GM23338 (cell line): Measurements from ENCODE around the gene TAF11. TPM values are rescaled to one million over a fixed set of nuclear protein-coding genes. Genes with fewer than 3 reads are reported as not detected.

Source experiments
- ATAC-seq: fragments of 200-7000 bp; cut with Tn5 transposase; 3 replicates; pipeline ENCODE4 v1.9.1; 2020
- DNase-seq: peaks from one replicate; pipeline ENCODE4 v3.0.0-alpha.2; 2015; ENCODE audit warnings: low spot score
- H2AFZ ChIP-seq: fragments of 200-600 bp; sonication (generic); 2 replicates; pipeline ENCODE4 v1.8.0; 2016; ENCODE audit warnings: antibody characterized with exemption, mild to moderate bottlenecking, moderate library complexity
- H3F3A ChIP-seq: fragments of 200-600 bp; sonication (generic); replicated peaks from 2 replicates; pipeline ENCODE4 v1.8.0; 2017; ENCODE audit warnings: antibody characterized with exemption, mixed run types, low read depth
- H3K27ac ChIP-seq: fragments of 200-600 bp; sonication (generic); 2 replicates; pipeline ENCODE4 v1.6.1; 2016; ENCODE audit warnings: low read depth
- H3K27me3 ChIP-seq: fragments of 200-600 bp; sonication (generic); 2 replicates; pipeline ENCODE4 v1.8.0; 2016; ENCODE audit warnings: mild to moderate bottlenecking, mixed run types, moderate library complexity; ENCODE audit not compliant: insufficient read depth
- H3K36me3 ChIP-seq: fragments of 200-600 bp; sonication (generic); 2 replicates; pipeline ENCODE4 v1.8.0; 2016; ENCODE audit warnings: mild to moderate bottlenecking; ENCODE audit not compliant: insufficient read depth
- H3K4me1 ChIP-seq: fragments of 200-600 bp; sonication (generic); 2 replicates; pipeline ENCODE4 v1.8.0; 2016; ENCODE audit warnings: mild to moderate bottlenecking, moderate library complexity; ENCODE audit not compliant: insufficient read depth
- H3K4me2 ChIP-seq: fragments of 200-600 bp; sonication (generic); 2 replicates; pipeline ENCODE4 v1.7.1; 2017; ENCODE audit warnings: mixed run types
- H3K4me3 ChIP-seq: fragments of 200-600 bp; sonication (generic); 2 replicates; pipeline ENCODE4 v1.6.1; 2016; ENCODE audit warnings: mixed run types
- H3K79me2 ChIP-seq: fragments of 200-600 bp; sonication (generic); replicated peaks from 2 replicates; pipeline ENCODE4 v1.8.0; 2017; ENCODE audit warnings: mild to moderate bottlenecking; ENCODE audit not compliant: insufficient read depth
- H3K9me2 ChIP-seq: fragments of 200-600 bp; sonication (generic); 2 replicates; pipeline ENCODE4 v1.8.0; 2017; ENCODE audit not compliant: insufficient read depth
- H4K20me1 ChIP-seq: fragments of 200-600 bp; sonication (generic); replicated peaks from 2 replicates; pipeline ENCODE4 v1.8.0; 2017; ENCODE audit warnings: mild to moderate bottlenecking; ENCODE audit not compliant: insufficient read depth
- H3K27ac Mint-ChIP-seq: 2 replicates; pipeline ENCODE4 v1.8.0; 2020; ENCODE audit warnings: inconsistent platforms, mild to moderate bottlenecking, moderate library complexity, mixed read lengths
- H3K27me3 Mint-ChIP-seq: 3 replicates; pipeline ENCODE4 v1.8.0; 2022; ENCODE audit warnings: low read depth, mild to moderate bottlenecking, moderate library complexity, mixed read lengths, inconsistent platforms; ENCODE audit not compliant: insufficient read depth, poor library complexity
- H3K36me3 Mint-ChIP-seq: 3 replicates; pipeline ENCODE4 v1.8.0; 2021; ENCODE audit warnings: low read depth, mild to moderate bottlenecking, inconsistent platforms, moderate library complexity, mixed read lengths
- H3K4me1 Mint-ChIP-seq: 3 replicates; pipeline ENCODE4 v1.8.0; 2020; ENCODE audit warnings: mild to moderate bottlenecking, inconsistent platforms, mixed read lengths
- H3K4me3 Mint-ChIP-seq: 3 replicates; pipeline ENCODE4 v1.8.0; 2021; ENCODE audit warnings: moderate library complexity, mild to moderate bottlenecking, inconsistent platforms, mixed read lengths
- H3K9me3 Mint-ChIP-seq: 3 replicates; pipeline ENCODE4 v1.8.0; 2020; ENCODE audit warnings: moderate library complexity, mild to moderate bottlenecking, inconsistent platforms, mixed read lengths
- CREB1 ChIP-seq: fragments of 250-450 bp; sonication (Bioruptor Pico); IDR thresholded peaks from 2 replicates; pipeline ENCODE4 v1.5.0; 2020; ENCODE audit warnings: low read depth, mild to moderate bottlenecking, moderate library complexity
- EZH2 ChIP-seq: fragments of 200-600 bp; sonication (generic); IDR thresholded peaks from one replicate; pipeline ENCODE4 v1.8.0; 2017; ENCODE audit warnings: antibody characterized with exemption, mild to moderate bottlenecking, low read depth; ENCODE audit not compliant: unreplicated experiment
- JUNB ChIP-seq: IDR thresholded peaks from one replicate; pipeline ENCODE4 v1.6.1; 2016; ENCODE audit warnings: antibody characterized with exemption; ENCODE audit not compliant: unreplicated experiment
- NANOG ChIP-seq: IDR thresholded peaks from 2 replicates; pipeline ENCODE4 v1.6.1; 2016; ENCODE audit warnings: antibody characterized with exemption, borderline replicate concordance
- STAT1 ChIP-seq: IDR thresholded peaks from one replicate; pipeline ENCODE4 v1.6.1; 2016; ENCODE audit warnings: antibody characterized with exemption; ENCODE audit not compliant: unreplicated experiment
- ZNF331 ChIP-seq: fragments of 250-450 bp; sonication (Bioruptor Pico); IDR thresholded peaks from 2 replicates; pipeline ENCODE4 v1.5.0; 2020; ENCODE audit warnings: low read depth, mild to moderate bottlenecking, moderate library complexity
- polyA plus RNA-seq: library from polyadenylated mRNA; unstranded; fragments of >200 nt; fragmentation: Nextera tagmentation; extraction: Ambion mirVana; gene quantifications from 2 replicates; pipeline ENCODE4 v1.2.1, GENCODE V29; 2016
- total RNA-seq: library from RNA; depleted of rRNA; stranded (reverse); fragments of >200 nt; shearing (Covaris generic); gene quantifications from 2 replicates; pipeline ENCODE4 v1.2.3, GENCODE V29; 2014
- TF ChIP-seq, protein P1 (sequence below), 2 experiments: fragments of 200-600 bp in 1 of 2; sonication (generic) in 1 of 2; conservative IDR thresholded peaks; 2 replicates each; pipeline versions ENCODE4 v1.5.1 to v1.6.1; 2016 to 2017; ENCODE audit warnings: antibody characterized with exemption in 2 of 2, low read depth in 2 of 2, mild to moderate bottlenecking in 2 of 2, moderate library complexity in 1 of 2
- TF ChIP-seq, protein P2 (sequence below): IDR thresholded peaks from one replicate; pipeline ENCODE4 v1.6.1; 2018; ENCODE audit warnings: antibody characterized with exemption; ENCODE audit not compliant: unreplicated experiment
- TF ChIP-seq, protein P3 (sequence below): fragments of 250-450 bp; sonication (Bioruptor Pico); IDR thresholded peaks from 2 replicates; pipeline ENCODE4 v1.5.0; 2020; ENCODE audit warnings: mild to moderate bottlenecking, moderate library complexity

Gene TAF11
- total and polyA plus RNA-seq, 2 experiments from 2014 or later, result 51.1 to 65.3 TPM

DNA sequence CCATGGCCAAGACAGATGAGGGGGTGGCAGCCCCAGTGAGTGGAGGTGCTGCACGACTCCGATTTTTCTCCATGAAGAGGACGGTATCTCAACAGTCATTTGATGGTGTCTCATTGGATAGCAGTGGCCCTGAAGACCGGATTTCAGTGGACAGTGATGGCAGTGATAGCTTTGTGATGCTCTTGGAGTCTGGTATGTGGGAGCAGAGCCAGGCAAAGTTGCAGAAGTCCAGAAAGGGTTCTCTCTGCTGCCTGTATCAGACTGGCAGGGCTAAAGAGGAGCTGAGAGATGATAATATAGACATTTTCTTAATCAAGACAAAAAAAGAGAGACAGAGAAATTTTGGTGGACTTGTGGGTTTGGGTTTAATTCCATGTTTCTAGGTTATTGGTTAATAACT is 23.8 kb downstream of the TAF11 start:
- Histone ChIP-seq H2AFZ (no peak overlapping the region), H3K9me2 (no peaks in the 10 kb centered on the region), H3K4me3 (no peak overlapping the region), H3K79me2 (no peaks in the 10 kb centered on the region), H3F3A (no peaks in the 10 kb centered on the region), H4K20me1 (peaks cover 8% of the 10 kb centered on the region), H3K27me3 (no peaks in the 10 kb centered on the region), H3K4me1 (no peaks in the 10 kb centered on the region), H3K27ac (no peak overlapping the region), H3K4me2 (no peak overlapping the region), H3K36me3 (peaks cover 10% of the 10 kb centered on the region; the same call in 1 of the 2 replicates)
- peaks cover 44% of the 10 kb centered on the region for H3K36me3 Mint-ChIP-seq
- no peak for ATAC-seq
- H3K9me3 Mint-ChIP-seq, result no peaks in the 10 kb centered on the region
- peaks cover 2% of the 10 kb centered on the region for H3K27me3 Mint-ChIP-seq
- TF ChIP-seq JUNB, result no peak
- no peak for TF ChIP-seq STAT1
- TF ChIP-seq, protein P1, sequence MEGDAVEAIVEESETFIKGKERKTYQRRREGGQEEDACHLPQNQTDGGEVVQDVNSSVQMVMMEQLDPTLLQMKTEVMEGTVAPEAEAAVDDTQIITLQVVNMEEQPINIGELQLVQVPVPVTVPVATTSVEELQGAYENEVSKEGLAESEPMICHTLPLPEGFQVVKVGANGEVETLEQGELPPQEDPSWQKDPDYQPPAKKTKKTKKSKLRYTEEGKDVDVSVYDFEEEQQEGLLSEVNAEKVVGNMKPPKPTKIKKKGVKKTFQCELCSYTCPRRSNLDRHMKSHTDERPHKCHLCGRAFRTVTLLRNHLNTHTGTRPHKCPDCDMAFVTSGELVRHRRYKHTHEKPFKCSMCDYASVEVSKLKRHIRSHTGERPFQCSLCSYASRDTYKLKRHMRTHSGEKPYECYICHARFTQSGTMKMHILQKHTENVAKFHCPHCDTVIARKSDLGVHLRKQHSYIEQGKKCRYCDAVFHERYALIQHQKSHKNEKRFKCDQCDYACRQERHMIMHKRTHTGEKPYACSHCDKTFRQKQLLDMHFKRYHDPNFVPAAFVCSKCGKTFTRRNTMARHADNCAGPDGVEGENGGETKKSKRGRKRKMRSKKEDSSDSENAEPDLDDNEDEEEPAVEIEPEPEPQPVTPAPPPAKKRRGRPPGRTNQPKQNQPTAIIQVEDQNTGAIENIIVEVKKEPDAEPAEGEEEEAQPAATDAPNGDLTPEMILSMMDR (conservative IDR thresholded peaks at IDR 0.05; ENCODE audit: low read depth in 2 of 2), result no peak
- TF ChIP-seq, protein P2, sequence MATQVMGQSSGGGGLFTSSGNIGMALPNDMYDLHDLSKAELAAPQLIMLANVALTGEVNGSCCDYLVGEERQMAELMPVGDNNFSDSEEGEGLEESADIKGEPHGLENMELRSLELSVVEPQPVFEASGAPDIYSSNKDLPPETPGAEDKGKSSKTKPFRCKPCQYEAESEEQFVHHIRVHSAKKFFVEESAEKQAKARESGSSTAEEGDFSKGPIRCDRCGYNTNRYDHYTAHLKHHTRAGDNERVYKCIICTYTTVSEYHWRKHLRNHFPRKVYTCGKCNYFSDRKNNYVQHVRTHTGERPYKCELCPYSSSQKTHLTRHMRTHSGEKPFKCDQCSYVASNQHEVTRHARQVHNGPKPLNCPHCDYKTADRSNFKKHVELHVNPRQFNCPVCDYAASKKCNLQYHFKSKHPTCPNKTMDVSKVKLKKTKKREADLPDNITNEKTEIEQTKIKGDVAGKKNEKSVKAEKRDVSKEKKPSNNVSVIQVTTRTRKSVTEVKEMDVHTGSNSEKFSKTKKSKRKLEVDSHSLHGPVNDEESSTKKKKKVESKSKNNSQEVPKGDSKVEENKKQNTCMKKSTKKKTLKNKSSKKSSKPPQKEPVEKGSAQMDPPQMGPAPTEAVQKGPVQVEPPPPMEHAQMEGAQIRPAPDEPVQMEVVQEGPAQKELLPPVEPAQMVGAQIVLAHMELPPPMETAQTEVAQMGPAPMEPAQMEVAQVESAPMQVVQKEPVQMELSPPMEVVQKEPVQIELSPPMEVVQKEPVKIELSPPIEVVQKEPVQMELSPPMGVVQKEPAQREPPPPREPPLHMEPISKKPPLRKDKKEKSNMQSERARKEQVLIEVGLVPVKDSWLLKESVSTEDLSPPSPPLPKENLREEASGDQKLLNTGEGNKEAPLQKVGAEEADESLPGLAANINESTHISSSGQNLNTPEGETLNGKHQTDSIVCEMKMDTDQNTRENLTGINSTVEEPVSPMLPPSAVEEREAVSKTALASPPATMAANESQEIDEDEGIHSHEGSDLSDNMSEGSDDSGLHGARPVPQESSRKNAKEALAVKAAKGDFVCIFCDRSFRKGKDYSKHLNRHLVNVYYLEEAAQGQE, result no peak
- no peak for DNase-seq
- H3K4me1 Mint-ChIP-seq, result no peaks in the 10 kb centered on the region
- H3K4me3 Mint-ChIP-seq, result no peak overlapping the region
- H3K27ac Mint-ChIP-seq, result no peak overlapping the region; the same call in 1 of the 2 replicates

DNA sequence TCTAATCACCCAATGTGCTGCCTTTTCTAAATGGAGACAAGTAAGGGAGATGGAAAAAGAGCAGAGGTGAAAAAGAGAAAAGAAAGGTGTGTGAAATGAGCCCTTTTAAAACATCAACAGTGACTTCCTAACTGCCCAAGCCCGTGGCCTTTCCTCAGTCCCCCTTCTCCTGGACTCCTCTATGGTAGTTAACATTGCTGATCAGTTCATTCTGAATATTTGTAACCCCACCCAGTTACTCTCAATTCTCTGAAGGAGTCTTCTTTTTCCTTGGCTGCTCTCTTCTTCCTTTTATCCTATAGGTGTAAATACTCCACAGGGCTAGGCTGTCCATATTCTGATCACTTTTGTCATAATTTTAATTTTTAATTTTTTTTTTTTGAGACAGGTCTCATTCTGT is 27.1 kb downstream of the TAF11 start:
- Histone ChIP-seq H3F3A (no peaks in the 10 kb centered on the region), H3K79me2 (no peaks in the 10 kb centered on the region), H3K27ac (no peak overlapping the region), H3K4me1 (no peaks in the 10 kb centered on the region), H3K4me2 (no peak overlapping the region), H3K36me3 (peaks cover 25% of the 10 kb centered on the region), H2AFZ (no peak overlapping the region), H3K4me3 (no peak overlapping the region), H3K9me2 (no peaks in the 10 kb centered on the region), H3K27me3 (no peaks in the 10 kb centered on the region), H4K20me1 (peaks cover 8% of the 10 kb centered on the region)
- DNase-seq (no peak), ATAC-seq (no peak)
- Mint-ChIP-seq H3K4me1 (no peaks in the 10 kb centered on the region), H3K36me3 (peaks cover 59% of the 10 kb centered on the region), H3K9me3 (no peaks in the 10 kb centered on the region), H3K27ac (no peak overlapping the region), H3K4me3 (no peak overlapping the region), H3K27me3 (no peaks in the 10 kb centered on the region)
- TF ChIP-seq CREB1 (CRISPR knock-in tag) (no peak), EZH2 (no peak), STAT1 (no peak), ZNF331 (CRISPR knock-in tag) (no peak), NANOG (no peak)
- TF ChIP-seq, protein P3, sequence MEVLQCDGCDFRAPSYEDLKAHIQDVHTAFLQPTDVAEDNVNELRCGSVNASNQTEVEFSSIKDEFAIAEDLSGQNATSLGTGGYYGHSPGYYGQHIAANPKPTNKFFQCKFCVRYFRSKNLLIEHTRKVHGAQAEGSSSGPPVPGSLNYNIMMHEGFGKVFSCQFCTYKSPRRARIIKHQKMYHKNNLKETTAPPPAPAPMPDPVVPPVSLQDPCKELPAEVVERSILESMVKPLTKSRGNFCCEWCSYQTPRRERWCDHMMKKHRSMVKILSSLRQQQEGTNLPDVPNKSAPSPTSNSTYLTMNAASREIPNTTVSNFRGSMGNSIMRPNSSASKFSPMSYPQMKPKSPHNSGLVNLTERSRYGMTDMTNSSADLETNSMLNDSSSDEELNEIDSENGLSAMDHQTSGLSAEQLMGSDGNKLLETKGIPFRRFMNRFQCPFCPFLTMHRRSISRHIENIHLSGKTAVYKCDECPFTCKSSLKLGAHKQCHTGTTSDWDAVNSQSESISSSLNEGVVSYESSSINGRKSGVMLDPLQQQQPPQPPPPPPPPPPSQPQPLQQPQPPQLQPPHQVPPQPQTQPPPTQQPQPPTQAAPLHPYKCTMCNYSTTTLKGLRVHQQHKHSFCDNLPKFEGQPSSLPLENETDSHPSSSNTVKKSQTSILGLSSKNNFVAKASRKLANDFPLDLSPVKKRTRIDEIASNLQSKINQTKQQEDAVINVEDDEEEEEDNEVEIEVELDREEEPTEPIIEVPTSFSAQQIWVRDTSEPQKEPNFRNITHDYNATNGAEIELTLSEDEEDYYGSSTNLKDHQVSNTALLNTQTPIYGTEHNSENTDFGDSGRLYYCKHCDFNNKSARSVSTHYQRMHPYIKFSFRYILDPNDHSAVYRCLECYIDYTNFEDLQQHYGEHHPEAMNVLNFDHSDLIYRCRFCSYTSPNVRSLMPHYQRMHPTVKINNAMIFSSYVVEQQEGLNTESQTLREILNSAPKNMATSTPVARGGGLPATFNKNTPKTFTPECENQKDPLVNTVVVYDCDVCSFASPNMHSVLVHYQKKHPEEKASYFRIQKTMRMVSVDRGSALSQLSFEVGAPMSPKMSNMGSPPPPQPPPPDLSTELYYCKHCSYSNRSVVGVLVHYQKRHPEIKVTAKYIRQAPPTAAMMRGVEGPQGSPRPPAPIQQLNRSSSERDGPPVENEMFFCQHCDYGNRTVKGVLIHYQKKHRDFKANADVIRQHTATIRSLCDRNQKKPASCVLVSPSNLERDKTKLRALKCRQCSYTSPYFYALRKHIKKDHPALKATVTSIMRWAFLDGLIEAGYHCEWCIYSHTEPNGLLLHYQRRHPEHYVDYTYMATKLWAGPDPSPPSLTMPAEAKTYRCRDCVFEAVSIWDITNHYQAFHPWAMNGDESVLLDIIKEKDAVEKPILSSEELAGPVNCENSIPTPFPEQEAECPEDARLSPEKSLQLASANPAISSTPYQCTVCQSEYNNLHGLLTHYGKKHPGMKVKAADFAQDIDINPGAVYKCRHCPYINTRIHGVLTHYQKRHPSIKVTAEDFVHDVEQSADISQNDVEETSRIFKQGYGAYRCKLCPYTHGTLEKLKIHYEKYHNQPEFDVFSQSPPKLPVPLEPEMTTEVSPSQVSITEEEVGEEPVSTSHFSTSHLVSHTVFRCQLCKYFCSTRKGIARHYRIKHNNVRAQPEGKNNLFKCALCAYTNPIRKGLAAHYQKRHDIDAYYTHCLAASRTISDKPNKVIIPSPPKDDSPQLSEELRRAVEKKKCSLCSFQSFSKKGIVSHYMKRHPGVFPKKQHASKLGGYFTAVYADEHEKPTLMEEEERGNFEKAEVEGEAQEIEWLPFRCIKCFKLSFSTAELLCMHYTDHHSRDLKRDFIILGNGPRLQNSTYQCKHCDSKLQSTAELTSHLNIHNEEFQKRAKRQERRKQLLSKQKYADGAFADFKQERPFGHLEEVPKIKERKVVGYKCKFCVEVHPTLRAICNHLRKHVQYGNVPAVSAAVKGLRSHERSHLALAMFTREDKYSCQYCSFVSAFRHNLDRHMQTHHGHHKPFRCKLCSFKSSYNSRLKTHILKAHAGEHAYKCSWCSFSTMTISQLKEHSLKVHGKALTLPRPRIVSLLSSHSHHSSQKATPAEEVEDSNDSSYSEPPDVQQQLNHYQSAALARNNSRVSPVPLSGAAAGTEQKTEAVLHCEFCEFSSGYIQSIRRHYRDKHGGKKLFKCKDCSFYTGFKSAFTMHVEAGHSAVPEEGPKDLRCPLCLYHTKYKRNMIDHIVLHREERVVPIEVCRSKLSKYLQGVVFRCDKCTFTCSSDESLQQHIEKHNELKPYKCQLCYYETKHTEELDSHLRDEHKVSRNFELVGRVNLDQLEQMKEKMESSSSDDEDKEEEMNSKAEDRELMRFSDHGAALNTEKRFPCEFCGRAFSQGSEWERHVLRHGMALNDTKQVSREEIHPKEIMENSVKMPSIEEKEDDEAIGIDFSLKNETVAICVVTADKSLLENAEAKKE (CRISPR knock-in tag), result no peak
